Glutamatergic neuron (in vitro differentiated cells): Measurements from ENCODE around the gene PTTG1IP2. TPM values are rescaled to one million over a fixed set of nuclear protein-coding genes. Genes with fewer than 3 reads are reported as not detected.

Experiments
- DNase-seq: peaks from one replicate; pipeline ENCODE4 v3.0.0; 2022
- H3K27ac Mint-ChIP-seq: one replicate; pipeline ENCODE4 v1.8.0; 2020; ENCODE audit warnings: mild to moderate bottlenecking, mixed read lengths, inconsistent platforms; ENCODE audit not compliant: unreplicated experiment
- H3K27me3 Mint-ChIP-seq: one replicate; pipeline ENCODE4 v1.8.0; 2020; ENCODE audit warnings: mild to moderate bottlenecking, moderate library complexity, mixed read lengths, inconsistent platforms; ENCODE audit not compliant: unreplicated experiment
- H3K36me3 Mint-ChIP-seq: one replicate; pipeline ENCODE4 v1.8.0; 2020; ENCODE audit warnings: mild to moderate bottlenecking, mixed read lengths, inconsistent platforms; ENCODE audit not compliant: unreplicated experiment
- H3K4me1 Mint-ChIP-seq: one replicate; pipeline ENCODE4 v1.8.0; 2020; ENCODE audit warnings: mild to moderate bottlenecking, low read depth, mixed read lengths, inconsistent platforms; ENCODE audit not compliant: unreplicated experiment
- H3K4me3 Mint-ChIP-seq: one replicate; pipeline ENCODE4 v1.8.0; 2020; ENCODE audit warnings: mild to moderate bottlenecking, mixed read lengths, inconsistent platforms; ENCODE audit not compliant: unreplicated experiment
- H3K9me3 Mint-ChIP-seq: one replicate; pipeline ENCODE4 v1.8.0; 2020; ENCODE audit warnings: mild to moderate bottlenecking, moderate library complexity, mixed read lengths, inconsistent platforms; ENCODE audit not compliant: unreplicated experiment
- long read RNA-seq: library from polyadenylated mRNA; unstranded; transcript quantifications from one replicate; pipeline ENCODE4 v2.0.0, GENCODE V29; 2020; ENCODE audit not compliant: unreplicated experiment
- total RNA-seq: library from RNA; stranded (reverse); fragmentation: NEBNext Ultra II Directional; extraction: Animal tissue kit (Norgen Biotek cat#: 25700); gene quantifications from one replicate; pipeline ENCODE4 v1.2.1, GENCODE V29; 2021; ENCODE audit not compliant: unreplicated experiment
- TF ChIP-seq, protein P1 (sequence below): fragments of 200-600 bp; sonication (generic); IDR thresholded peaks from one replicate; pipeline ENCODE4 v1.5.0; 2021; ENCODE audit not compliant: partially characterized antibody, unreplicated experiment

PTTG1IP2 gene
- total RNA-seq: not detected
- long read RNA-seq: 0 reads

DNA sequence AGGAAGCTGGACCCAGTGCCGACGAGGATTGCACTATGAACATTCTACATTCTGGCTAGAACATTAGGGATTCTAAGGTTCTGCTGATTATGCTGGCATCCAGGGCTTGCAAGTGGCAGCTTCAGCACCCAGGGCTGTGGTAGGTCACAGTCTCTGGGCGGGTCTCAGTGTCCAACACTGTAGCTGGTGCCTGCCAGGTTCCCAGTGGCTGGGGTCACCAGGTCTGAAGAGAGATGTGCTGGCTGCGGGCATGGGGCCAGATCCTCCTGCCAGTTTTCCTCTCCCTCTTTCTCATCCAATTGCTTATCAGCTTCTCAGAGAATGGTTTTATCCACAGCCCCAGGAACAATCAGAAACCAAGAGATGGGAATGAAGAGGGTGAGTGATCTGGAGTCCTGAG is at the start of gene PTTG1IP2:
PTTG1IP2 (plus strand) TSS at position 86 of the 400 bp plus-strand sequence; CDS start at position 234, 148 bp downstream.
- Mint-ChIP-seq H3K4me3 (no peak within 1 kb of the TSS), H3K27me3 (no peaks in the 10 kb centered on the region), H3K4me1 (no peaks in the 10 kb centered on the region), H3K27ac (no peak within 1 kb of the TSS), H3K36me3 (peaks cover 15% of the 10 kb centered on the region), H3K9me3 (peaks cover 3% of the 10 kb centered on the region)
- DNase-seq: no peak
- TF ChIP-seq, protein P1, sequence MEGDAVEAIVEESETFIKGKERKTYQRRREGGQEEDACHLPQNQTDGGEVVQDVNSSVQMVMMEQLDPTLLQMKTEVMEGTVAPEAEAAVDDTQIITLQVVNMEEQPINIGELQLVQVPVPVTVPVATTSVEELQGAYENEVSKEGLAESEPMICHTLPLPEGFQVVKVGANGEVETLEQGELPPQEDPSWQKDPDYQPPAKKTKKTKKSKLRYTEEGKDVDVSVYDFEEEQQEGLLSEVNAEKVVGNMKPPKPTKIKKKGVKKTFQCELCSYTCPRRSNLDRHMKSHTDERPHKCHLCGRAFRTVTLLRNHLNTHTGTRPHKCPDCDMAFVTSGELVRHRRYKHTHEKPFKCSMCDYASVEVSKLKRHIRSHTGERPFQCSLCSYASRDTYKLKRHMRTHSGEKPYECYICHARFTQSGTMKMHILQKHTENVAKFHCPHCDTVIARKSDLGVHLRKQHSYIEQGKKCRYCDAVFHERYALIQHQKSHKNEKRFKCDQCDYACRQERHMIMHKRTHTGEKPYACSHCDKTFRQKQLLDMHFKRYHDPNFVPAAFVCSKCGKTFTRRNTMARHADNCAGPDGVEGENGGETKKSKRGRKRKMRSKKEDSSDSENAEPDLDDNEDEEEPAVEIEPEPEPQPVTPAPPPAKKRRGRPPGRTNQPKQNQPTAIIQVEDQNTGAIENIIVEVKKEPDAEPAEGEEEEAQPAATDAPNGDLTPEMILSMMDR: no peak

DNA sequence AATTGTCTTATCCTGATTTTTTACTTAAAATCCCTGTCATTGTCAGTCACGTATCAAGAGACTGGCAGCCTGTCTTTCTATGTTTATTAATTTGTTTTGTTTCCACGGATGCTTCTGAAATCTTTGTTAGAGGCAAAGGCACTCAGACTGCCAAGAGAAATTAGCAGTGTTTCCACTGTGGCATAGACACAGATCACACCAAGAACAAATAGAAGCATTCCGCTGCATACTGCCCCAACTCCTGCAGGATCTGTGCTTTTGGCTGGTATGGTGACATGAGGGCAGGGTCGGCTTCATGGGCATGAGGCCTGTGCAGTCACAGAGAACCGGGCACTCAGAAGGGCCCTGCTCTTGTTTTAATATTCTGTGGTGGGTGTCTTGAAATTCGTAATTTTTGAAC is 47.8 kb upstream of the PTTG1IP2 start:
- no peak overlapping the region for H3K27ac Mint-ChIP-seq
- H3K4me3 Mint-ChIP-seq: no peak overlapping the region
- DNase-seq: no peak
- H3K36me3 Mint-ChIP-seq: no peaks in the 10 kb centered on the region
- peaks cover 1% of the 10 kb centered on the region for H3K27me3 Mint-ChIP-seq
- TF ChIP-seq, protein P1: no peak
- no peaks in the 10 kb centered on the region for H3K4me1 Mint-ChIP-seq
- H3K9me3 Mint-ChIP-seq: peaks cover 2% of the 10 kb centered on the region

DNA sequence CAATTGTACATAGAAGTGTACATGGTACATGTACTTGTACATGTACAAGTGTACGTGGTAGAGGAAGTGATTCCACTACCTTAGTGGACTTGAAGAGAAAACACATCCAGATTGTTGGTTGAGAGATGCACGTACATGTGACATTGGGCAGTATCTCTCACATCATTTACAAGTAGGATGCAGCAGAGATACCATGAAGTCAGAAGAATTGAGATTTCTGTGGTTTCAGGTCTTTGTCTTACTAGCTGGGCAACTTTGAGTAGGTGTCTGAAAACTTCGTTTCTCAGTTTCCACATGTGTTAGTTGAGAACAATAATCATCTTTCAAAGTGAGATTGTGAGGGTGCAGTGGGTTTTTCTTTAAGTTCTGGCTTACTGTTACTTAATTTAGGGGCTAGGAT is 44.7 kb upstream of the PTTG1IP2 start:
- Mint-ChIP-seq H3K27me3 (no peaks in the 10 kb centered on the region), H3K4me3 (no peak overlapping the region), H3K27ac (no peak overlapping the region), H3K4me1 (no peaks in the 10 kb centered on the region), H3K36me3 (no peaks in the 10 kb centered on the region), H3K9me3 (peaks cover 2% of the 10 kb centered on the region)
- TF ChIP-seq, protein P1: no peak
- no peak for DNase-seq

DNA sequence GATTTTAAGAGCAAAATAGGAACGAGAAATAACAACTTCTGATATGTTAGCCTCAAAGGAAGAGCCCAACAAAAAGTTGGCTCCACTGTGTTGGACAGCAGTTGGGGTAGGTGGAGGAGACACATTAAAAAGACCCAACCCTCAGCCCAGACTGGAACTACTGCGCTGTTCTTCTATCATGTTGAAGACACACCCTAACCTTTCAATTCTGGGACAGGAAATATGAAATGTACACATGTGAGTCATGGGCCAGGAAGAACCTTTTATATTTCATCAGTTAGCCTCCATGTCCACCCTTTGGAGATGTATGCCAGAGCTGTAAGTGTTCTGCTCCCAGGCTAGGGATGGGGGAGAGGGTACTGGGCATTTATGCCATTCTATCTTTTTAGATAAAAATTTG is 44.1 kb upstream of the PTTG1IP2 start:
- Mint-ChIP-seq H3K4me1 (no peaks in the 10 kb centered on the region), H3K27ac (no peak overlapping the region), H3K4me3 (no peak overlapping the region), H3K27me3 (no peaks in the 10 kb centered on the region), H3K9me3 (peaks cover 2% of the 10 kb centered on the region), H3K36me3 (no peaks in the 10 kb centered on the region)
- no peak for DNase-seq
- TF ChIP-seq, protein P1: no peak

DNA sequence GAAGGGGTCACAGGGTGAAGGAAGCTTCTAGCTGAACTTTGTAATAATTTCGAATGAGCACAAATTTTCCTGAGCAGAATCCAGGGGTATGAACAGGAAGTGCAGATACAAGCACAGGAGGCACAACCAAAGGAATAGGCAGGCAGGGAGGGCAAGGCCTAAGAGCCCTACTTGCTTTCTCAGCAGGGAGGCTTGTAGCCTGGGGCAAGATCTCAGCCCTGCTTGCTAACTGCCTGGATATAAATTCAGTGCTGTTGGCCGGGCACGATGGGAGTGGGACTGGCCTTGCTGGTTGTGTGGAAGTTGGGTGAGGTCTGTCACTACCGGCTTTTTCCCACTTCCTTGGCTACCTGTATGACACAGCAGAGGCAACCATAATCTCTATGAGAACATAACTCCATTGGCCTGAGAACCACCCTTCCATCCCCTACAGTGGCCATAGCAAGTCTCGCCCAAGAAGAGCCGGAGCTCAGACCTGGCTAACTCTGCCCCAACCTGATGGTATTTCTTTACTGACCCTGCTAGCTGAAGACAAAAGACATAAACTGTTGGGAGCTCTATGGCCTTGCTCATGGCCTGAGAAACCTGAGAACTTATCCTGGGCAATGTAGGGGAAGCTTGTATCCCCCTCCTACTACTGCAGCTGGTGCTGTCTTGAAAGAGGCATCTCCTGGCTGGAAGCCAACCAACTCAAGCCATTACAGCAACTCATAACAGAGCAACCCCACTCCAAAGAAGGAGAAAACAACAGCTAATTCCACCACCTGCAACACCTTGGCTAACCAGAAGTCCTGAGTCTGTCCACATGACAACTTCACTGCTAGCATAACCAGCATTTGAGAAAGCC is 38.6 kb upstream of the PTTG1IP2 start:
- Mint-ChIP-seq H3K9me3 (peaks cover 4% of the 10 kb centered on the region), H3K36me3 (peaks cover 11% of the 10 kb centered on the region), H3K4me1 (no peaks in the 10 kb centered on the region), H3K27ac (no peak overlapping the region), H3K4me3 (no peak overlapping the region), H3K27me3 (peaks cover 6% of the 10 kb centered on the region)
- no peak for DNase-seq
- TF ChIP-seq, protein P1: no peak
